Esophagus muscularis mucosa (tissue), 4 donors: ENCODE results near the gene SCN11A.

Experiments used
- EP300 ChIP-seq: sonication (generic); formaldehyde crosslinking; IDR thresholded peaks from one replicate; pipeline ENCODE4 v1.6.1; 2017; ENCODE audit warnings: antibody characterized with exemption
- POLR2A ChIP-seq: fragments of 450-650 bp; IDR thresholded peaks from one replicate; pipeline ENCODE4 v1.6.1; 2017; ENCODE audit warnings: antibody characterized with exemption, moderate library complexity, mild to moderate bottlenecking, low read depth
- POLR2AphosphoS5 ChIP-seq, 2 donors: sonication (generic); formaldehyde crosslinking; IDR thresholded peaks; one replicate each; pipeline ENCODE4 v1.6.1; 2017; ENCODE audit warnings: antibody characterized with exemption in 2 of 2
- TF ChIP-seq, protein P1 (sequence below), 3 experiments: fragments of 200-600 bp in 2 of 3; fragments of 450-650 bp in 1 of 3; sonication (generic) in 2 of 3; IDR thresholded peaks; one replicate each; pipeline ENCODE4 v1.5.1; 2017 to 2019; ENCODE audit warnings: antibody characterized with exemption in 3 of 3, mild to moderate bottlenecking in 2 of 3, moderate library complexity in 1 of 3

DNA sequence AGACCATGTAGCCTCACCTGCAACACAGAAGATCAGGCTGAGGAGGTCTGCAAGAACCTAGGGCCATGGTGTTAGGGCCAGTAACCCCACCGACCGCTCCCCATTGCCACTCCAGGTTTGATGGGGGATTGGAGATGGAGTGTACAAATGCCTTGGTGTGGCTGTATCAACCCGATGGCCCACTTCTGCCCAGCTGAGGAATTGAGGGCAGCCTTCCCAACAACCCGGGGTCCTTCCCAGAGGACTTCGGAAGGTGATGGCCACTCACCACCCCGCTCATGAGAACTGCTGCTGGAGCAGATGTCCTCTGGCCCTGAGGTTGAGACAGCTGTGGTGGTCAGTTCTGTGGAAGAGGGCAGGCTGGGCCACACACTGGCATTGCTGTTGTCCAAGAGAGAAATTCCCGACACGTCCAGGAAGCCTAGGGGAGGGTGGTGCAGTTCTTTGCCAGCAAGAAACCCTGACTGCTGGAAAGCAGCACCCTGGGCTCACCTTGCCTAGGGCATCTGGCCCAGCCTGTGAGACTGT is 46.8 kb upstream of the SCN11A start:
- TF ChIP-seq, protein P1, sequence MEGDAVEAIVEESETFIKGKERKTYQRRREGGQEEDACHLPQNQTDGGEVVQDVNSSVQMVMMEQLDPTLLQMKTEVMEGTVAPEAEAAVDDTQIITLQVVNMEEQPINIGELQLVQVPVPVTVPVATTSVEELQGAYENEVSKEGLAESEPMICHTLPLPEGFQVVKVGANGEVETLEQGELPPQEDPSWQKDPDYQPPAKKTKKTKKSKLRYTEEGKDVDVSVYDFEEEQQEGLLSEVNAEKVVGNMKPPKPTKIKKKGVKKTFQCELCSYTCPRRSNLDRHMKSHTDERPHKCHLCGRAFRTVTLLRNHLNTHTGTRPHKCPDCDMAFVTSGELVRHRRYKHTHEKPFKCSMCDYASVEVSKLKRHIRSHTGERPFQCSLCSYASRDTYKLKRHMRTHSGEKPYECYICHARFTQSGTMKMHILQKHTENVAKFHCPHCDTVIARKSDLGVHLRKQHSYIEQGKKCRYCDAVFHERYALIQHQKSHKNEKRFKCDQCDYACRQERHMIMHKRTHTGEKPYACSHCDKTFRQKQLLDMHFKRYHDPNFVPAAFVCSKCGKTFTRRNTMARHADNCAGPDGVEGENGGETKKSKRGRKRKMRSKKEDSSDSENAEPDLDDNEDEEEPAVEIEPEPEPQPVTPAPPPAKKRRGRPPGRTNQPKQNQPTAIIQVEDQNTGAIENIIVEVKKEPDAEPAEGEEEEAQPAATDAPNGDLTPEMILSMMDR (IDR thresholded peaks at IDR 0.05): no peak
- no peak for TF ChIP-seq POLR2AphosphoS5 (IDR thresholded peaks at IDR 0.05)
- TF ChIP-seq EP300: no peak
- no peak for TF ChIP-seq POLR2A
